Neural progenitor cell (in vitro differentiated cells): ENCODE measurements around the gene RPTN. TPM values are rescaled to one million over a fixed set of nuclear protein-coding genes. Genes with fewer than 3 reads are reported as not detected.

ENCODE experiments used
- DNase-seq: peaks from one replicate; pipeline ENCODE4 v3.0.0-alpha.2; 2016; ENCODE audit warnings: low spot score
- H2AFZ ChIP-seq: fragments of 200-600 bp; sonication (generic); replicated peaks from 2 replicates; pipeline ENCODE4 v1.6.1; 2016; ENCODE audit warnings: antibody characterized with exemption
- H3F3A ChIP-seq: fragments of 200-600 bp; sonication (generic); 2 replicates; pipeline ENCODE4 v1.6.1; 2016; ENCODE audit warnings: antibody characterized with exemption, low read depth
- H3K27ac ChIP-seq: fragments of 200-600 bp; sonication (generic); 2 replicates; pipeline ENCODE4 v1.5.1; 2016; ENCODE audit warnings: mild to moderate bottlenecking
- H3K27me3 ChIP-seq: fragments of 200-600 bp; sonication (generic); 2 replicates; pipeline ENCODE4 v1.6.1; 2016; ENCODE audit warnings: mild to moderate bottlenecking, moderate library complexity
- H3K36me3 ChIP-seq: fragments of 200-600 bp; sonication (generic); 2 replicates; pipeline ENCODE4 v1.5.1; 2016
- H3K4me1 ChIP-seq: fragments of 200-600 bp; sonication (generic); 2 replicates; pipeline ENCODE4 v1.6.1; 2016; ENCODE audit warnings: mixed run types
- H3K4me2 ChIP-seq: fragments of 200-600 bp; sonication (generic); 2 replicates; pipeline ENCODE4 v1.6.1; 2016
- H3K4me3 ChIP-seq: fragments of 200-600 bp; sonication (generic); 2 replicates; pipeline ENCODE4 v1.5.1; 2016
- H3K79me2 ChIP-seq: fragments of 200-600 bp; sonication (generic); 2 replicates; pipeline ENCODE4 v1.6.1; 2016; ENCODE audit warnings: low read depth
- H3K9ac ChIP-seq: fragments of 200-600 bp; sonication (generic); 2 replicates; pipeline ENCODE4 v1.6.1; 2016
- H3K9me3 ChIP-seq: fragments of 200-600 bp; sonication (generic); 2 replicates; pipeline ENCODE4 v1.5.1; 2016; ENCODE audit warnings: low read depth
- H4K20me1 ChIP-seq: fragments of 200-600 bp; sonication (generic); 2 replicates; pipeline ENCODE4 v1.6.1; 2016; ENCODE audit warnings: low read depth
- H3K27ac Mint-ChIP-seq: 3 replicates; pipeline ENCODE4 v1.8.0; 2021; ENCODE audit warnings: mixed read lengths
- H3K27me3 Mint-ChIP-seq: 2 replicates; pipeline ENCODE4 v1.8.0; 2022; ENCODE audit warnings: low read depth, mild to moderate bottlenecking, inconsistent platforms, moderate library complexity, mixed read lengths; ENCODE audit not compliant: insufficient read depth
- H3K36me3 Mint-ChIP-seq: 3 replicates; pipeline ENCODE4 v1.8.0; 2021; ENCODE audit warnings: mixed read lengths
- H3K4me1 Mint-ChIP-seq: 3 replicates; pipeline ENCODE4 v1.8.0; 2021; ENCODE audit warnings: mixed read lengths
- H3K4me3 Mint-ChIP-seq: 3 replicates; pipeline ENCODE4 v1.8.0; 2021; ENCODE audit warnings: mild to moderate bottlenecking, moderate library complexity, mixed read lengths
- H3K9me3 Mint-ChIP-seq: 3 replicates; pipeline ENCODE4 v1.8.0; 2020; ENCODE audit warnings: mixed read lengths
- CTCF ChIP-seq: fragments of 200-600 bp; sonication (generic); IDR thresholded peaks from 2 replicates; pipeline ENCODE4 v1.5.1; 2017; ENCODE audit warnings: antibody characterized with exemption, mild to moderate bottlenecking
- EZH2 ChIP-seq: fragments of 200-600 bp; sonication (generic); IDR thresholded peaks from 2 replicates; pipeline ENCODE4 v1.6.1; 2017; ENCODE audit warnings: antibody characterized with exemption, mild to moderate bottlenecking, moderate library complexity
- EZH2phosphoT487 ChIP-seq: fragments of 200-600 bp; sonication (generic); IDR thresholded peaks from 2 replicates; pipeline ENCODE4 v1.6.1; 2017; ENCODE audit warnings: antibody characterized with exemption
- total RNA-seq: library from RNA; depleted of rRNA; stranded (reverse); fragments of >200 nt; gene quantifications from 2 replicates; pipeline ENCODE4 v1.2.3, GENCODE V29; 2015; ENCODE audit warnings: low replicate concordance

RPTN gene
- total RNA-seq, 1 donor from 2014 or later = not detected

- Histone ChIP-seq H3K4me2 (no peak overlapping the region), H3K9ac (no peak overlapping the region), H3K4me3 (no peak overlapping the region), H3K4me1 (no peaks in the 10 kb centered on the region), H3K79me2 (no peaks in the 10 kb centered on the region), H3F3A (no peaks in the 10 kb centered on the region), H3K9me3 (peaks cover 3% of the 10 kb centered on the region), H3K27ac (no peak overlapping the region), H3K36me3 (no peaks in the 10 kb centered on the region), H4K20me1 (no peaks in the 10 kb centered on the region), H2AFZ (no peak overlapping the region), H3K27me3 (no peaks in the 10 kb centered on the region)
- no peak for TF ChIP-seq EZH2
- peak; percentile 46 for TF ChIP-seq CTCF
- Mint-ChIP-seq H3K27me3 (peaks cover 5% of the 10 kb centered on the region), H3K4me3 (no peak overlapping the region), H3K36me3 (no peaks in the 10 kb centered on the region), H3K4me1 (no peaks in the 10 kb centered on the region), H3K27ac (no peak overlapping the region), H3K9me3 (peaks cover 2% of the 10 kb centered on the region)
- DNase-seq = peak; percentile 57
Observed at GRCh38 chr1:152189657-152190442, 30.8 kb upstream of the RPTN start.

GRCh38 chr1:152188673-152189591, 29.9 kb upstream of the RPTN start:
- Mint-ChIP-seq H3K36me3 (no peaks in the 10 kb centered on the region), H3K27me3 (peaks cover 5% of the 10 kb centered on the region), H3K4me1 (no peaks in the 10 kb centered on the region), H3K4me3 (no peak overlapping the region), H3K27ac (no peak overlapping the region), H3K9me3 (peaks cover 2% of the 10 kb centered on the region)
- Histone ChIP-seq H3K4me3 (no peak overlapping the region), H3K79me2 (no peaks in the 10 kb centered on the region), H4K20me1 (no peaks in the 10 kb centered on the region), H3K27ac (no peak overlapping the region), H2AFZ (no peak overlapping the region), H3K4me1 (no peaks in the 10 kb centered on the region), H3F3A (no peaks in the 10 kb centered on the region), H3K4me2 (no peak overlapping the region), H3K9ac (no peak overlapping the region), H3K9me3 (peaks cover 3% of the 10 kb centered on the region), H3K27me3 (no peaks in the 10 kb centered on the region), H3K36me3 (no peaks in the 10 kb centered on the region)
- peak; percentile 5 for DNase-seq
- TF ChIP-seq EZH2 = no peak
- peak; percentile 38 for TF ChIP-seq CTCF

- Mint-ChIP-seq H3K4me1 (no peaks in the 10 kb centered on the region), H3K27me3 (peaks cover 12% of the 10 kb centered on the region), H3K4me3 (no peak overlapping the region), H3K27ac (no peak overlapping the region), H3K9me3 (peaks cover 2% of the 10 kb centered on the region), H3K36me3 (no peaks in the 10 kb centered on the region)
- TF ChIP-seq EZH2phosphoT487 (no peak), CTCF (no peak), EZH2 (no peak)
- H3K9ac ChIP-seq = no peak overlapping the region
- no peak overlapping the region for H2AFZ ChIP-seq
- DNase-seq = no peak
- H3K4me2 ChIP-seq = no peak overlapping the region
- H3K9me3 ChIP-seq = no peaks in the 10 kb centered on the region
- no peaks in the 10 kb centered on the region for H3K27me3 ChIP-seq
- no peaks in the 10 kb centered on the region for H3K79me2 ChIP-seq
- H4K20me1 ChIP-seq = no peaks in the 10 kb centered on the region
- H3K4me3 ChIP-seq = no peak overlapping the region
- no peaks in the 10 kb centered on the region for H3F3A ChIP-seq
- no peaks in the 10 kb centered on the region for H3K36me3 ChIP-seq
- no peaks in the 10 kb centered on the region for H3K4me1 ChIP-seq
- no peak overlapping the region for H3K27ac ChIP-seq
Observed at GRCh38 chr1:152186556-152187285, 27.7 kb upstream of the RPTN start.
